IPS-18c (cell line): ENCODE measurements around the gene SDK1.

Source experiments
- H3K4me3 ChIP-seq: 2 replicates; pipeline ENCODE4 v1.7.0; 2013; ENCODE audit warnings: low read depth, mild to moderate bottlenecking, low read length, moderate library complexity; ENCODE audit not compliant: insufficient read depth
- H3K9me3 ChIP-seq: one replicate; pipeline ENCODE4 v1.6.1; 2013; ENCODE audit warnings: mild to moderate bottlenecking, low read length, moderate library complexity; ENCODE audit not compliant: control insufficient read depth, insufficient read depth

Gene SDK1

GRCh38 chr7:3897430-3898372, 596.6 kb downstream of the SDK1 start:
- Histone ChIP-seq H3K4me3 (no peak overlapping the region), H3K9me3 (no peaks in the 10 kb centered on the region)

- H3K9me3 ChIP-seq = no peaks in the 10 kb centered on the region
- H3K4me3 ChIP-seq = no peak overlapping the region
Observed at GRCh38 chr7:3899559-3899991, 598.5 kb downstream of the SDK1 start.

GRCh38 chr7:3908153-3908552, 607.1 kb downstream of the SDK1 start:
- Histone ChIP-seq H3K4me3 (no peak overlapping the region), H3K9me3 (no peaks in the 10 kb centered on the region)

GRCh38 chr7:3909128-3909527, 608.1 kb downstream of the SDK1 start:
- Histone ChIP-seq H3K4me3 (no peak overlapping the region; the same call in 1 of the 2 replicates), H3K9me3 (no peaks in the 10 kb centered on the region)

GRCh38 chr7:3910054-3910453, 609.0 kb downstream of the SDK1 start:
- Histone ChIP-seq H3K4me3 (no peak overlapping the region), H3K9me3 (no peaks in the 10 kb centered on the region)

GRCh38 chr7:3911685-3912084, 610.6 kb downstream of the SDK1 start:
- Histone ChIP-seq H3K4me3 (no peak overlapping the region), H3K9me3 (no peaks in the 10 kb centered on the region)

- Histone ChIP-seq H3K4me3 (no peak overlapping the region), H3K9me3 (no peaks in the 10 kb centered on the region)
Observed at GRCh38 chr7:3912291-3912690, 611.2 kb downstream of the SDK1 start.

- no peak overlapping the region for H3K4me3 ChIP-seq
- peaks cover 3% of the 10 kb centered on the region for H3K9me3 ChIP-seq
Observed at GRCh38 chr7:3914051-3914775, 613.2 kb downstream of the SDK1 start.

- Histone ChIP-seq H3K9me3 (peaks cover 3% of the 10 kb centered on the region), H3K4me3 (no peak overlapping the region)
Observed at GRCh38 chr7:3915337-3915878, 614.4 kb downstream of the SDK1 start.

GRCh38 chr7:3916146-3916545, 615.1 kb downstream of the SDK1 start:
- Histone ChIP-seq H3K9me3 (peaks cover 3% of the 10 kb centered on the region), H3K4me3 (no peak overlapping the region)

GRCh38 chr7:3917436-3917835, 616.4 kb downstream of the SDK1 start:
- peaks cover 3% of the 10 kb centered on the region for H3K9me3 ChIP-seq
- H3K4me3 ChIP-seq = no peak overlapping the region

GRCh38 chr7:3918576-3918975, 617.5 kb downstream of the SDK1 start:
- no peak overlapping the region for H3K4me3 ChIP-seq

GRCh38 chr7:3922175-3922635, 621.2 kb downstream of the SDK1 start:
- no peak overlapping the region for H3K4me3 ChIP-seq
- H3K9me3 ChIP-seq = peaks cover 3% of the 10 kb centered on the region

More at GRCh38 chr7:3918576-3918975, 617.5 kb downstream of the SDK1 start:
- peaks cover 3% of the 10 kb centered on the region for H3K9me3 ChIP-seq

- Histone ChIP-seq H3K4me3 (no peak overlapping the region), H3K9me3 (no peaks in the 10 kb centered on the region)
Observed at GRCh38 chr7:3923307-3923918, 622.4 kb downstream of the SDK1 start.

GRCh38 chr7:3924277-3924676, 623.2 kb downstream of the SDK1 start:
- no peaks in the 10 kb centered on the region for H3K9me3 ChIP-seq

GRCh38 chr7:3927446-3928110, 626.5 kb downstream of the SDK1 start:
- Histone ChIP-seq H3K4me3 (no peak overlapping the region), H3K9me3 (no peaks in the 10 kb centered on the region)

More at GRCh38 chr7:3924277-3924676, 623.2 kb downstream of the SDK1 start:
- no peak overlapping the region for H3K4me3 ChIP-seq
